HG03442 (cell line): ENCODE measurements around the gene CHMP3.
"Not testable (repeated sequence)": the region's sequence is repeated elsewhere in the genome, so short reads cannot be mapped to it uniquely, and the experiment has no call there.

Source experiments
- ATAC-seq: cut with Tn5 transposase; IDR thresholded peaks from one replicate; pipeline ENCODE4 v1.9.1; 2021; ENCODE audit warnings: mild to moderate bottlenecking, moderate library complexity; ENCODE audit not compliant: unreplicated experiment

Gene CHMP3

DNA sequence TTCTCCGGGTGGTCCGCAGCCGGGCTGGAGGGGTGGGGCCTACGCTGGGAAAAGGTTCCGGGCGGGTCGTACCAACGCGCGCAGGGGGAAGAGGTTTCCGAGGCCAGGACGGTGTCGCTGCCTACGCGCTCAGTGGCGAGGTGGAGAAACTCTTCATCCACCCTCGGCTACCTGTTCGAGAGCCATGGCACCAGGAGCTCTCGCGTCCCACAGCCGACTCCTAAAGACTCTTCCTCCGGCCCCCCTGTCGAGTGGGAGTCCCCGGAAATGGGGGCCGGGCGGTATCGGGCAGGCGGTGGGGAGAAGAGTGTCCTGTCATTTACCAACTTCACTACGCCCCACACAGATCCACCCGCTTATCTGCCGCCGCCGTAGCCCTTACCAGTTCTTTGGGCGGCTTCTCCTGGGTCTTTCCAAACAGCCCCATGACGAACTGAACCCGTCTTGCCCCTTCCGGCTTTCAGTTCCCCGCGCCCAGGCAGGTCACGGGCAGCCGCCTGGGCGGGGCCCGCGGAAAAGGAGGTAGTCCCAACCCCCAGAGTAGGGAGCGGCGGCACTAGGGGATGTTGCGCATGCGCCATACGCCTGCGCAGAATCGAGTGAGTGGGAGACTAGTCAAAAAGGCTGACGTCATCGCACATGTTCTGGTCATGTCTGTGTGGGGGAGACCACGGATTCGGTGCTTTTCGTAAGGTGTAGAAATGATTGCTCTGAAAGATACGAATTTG is at the start of gene CHMP3:
Gene CHMP3, minus strand, starts transcription at position 522 of the 728 bp plus-strand sequence. Its CDS starts 95 bp downstream, at position 427.
- ATAC-seq: peak; percentile 88

DNA sequence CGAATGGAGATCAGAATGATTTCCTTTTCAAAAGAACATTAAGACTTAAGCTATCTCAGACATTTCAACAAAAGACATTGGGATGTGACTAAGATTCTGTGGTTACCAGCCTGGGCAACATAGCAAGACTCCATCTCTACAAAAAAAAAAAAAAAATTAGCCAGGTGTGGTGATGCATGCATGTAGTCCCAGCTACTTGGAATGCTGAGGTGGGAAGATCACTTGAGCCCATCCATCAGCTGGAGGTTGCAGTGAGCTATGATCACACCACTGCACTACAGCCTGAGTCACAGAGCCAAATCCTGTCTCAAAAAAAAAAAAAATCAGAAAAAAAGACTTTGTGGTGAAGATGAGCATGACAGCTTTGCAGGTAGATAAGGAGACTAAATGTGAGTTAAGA is 47.6 kb upstream of the CHMP3 start:
- ATAC-seq: no peak

GRCh38 chr2:86608832-86609410 is 45.7 kb upstream of the CHMP3 start:
- ATAC-seq: no peak

DNA sequence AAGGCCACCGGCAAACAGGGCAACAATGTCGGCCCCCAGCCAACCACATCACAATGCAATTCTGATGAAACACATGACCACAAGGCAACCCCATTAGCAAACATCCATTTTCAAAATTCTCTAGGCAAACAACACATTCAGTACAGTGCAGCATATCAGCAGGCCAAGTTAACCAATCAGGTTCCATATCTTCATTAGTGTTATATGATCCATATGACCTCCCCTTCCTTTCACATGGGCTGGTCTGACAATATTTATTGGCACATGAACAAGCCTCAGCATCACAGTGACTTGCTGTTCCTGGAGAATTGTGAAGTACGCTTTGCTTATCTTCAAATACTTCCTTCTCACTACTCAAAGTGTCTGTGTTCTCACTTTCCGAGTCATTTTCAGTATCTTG is 40.7 kb upstream of the CHMP3 start:
- no peak for ATAC-seq

DNA sequence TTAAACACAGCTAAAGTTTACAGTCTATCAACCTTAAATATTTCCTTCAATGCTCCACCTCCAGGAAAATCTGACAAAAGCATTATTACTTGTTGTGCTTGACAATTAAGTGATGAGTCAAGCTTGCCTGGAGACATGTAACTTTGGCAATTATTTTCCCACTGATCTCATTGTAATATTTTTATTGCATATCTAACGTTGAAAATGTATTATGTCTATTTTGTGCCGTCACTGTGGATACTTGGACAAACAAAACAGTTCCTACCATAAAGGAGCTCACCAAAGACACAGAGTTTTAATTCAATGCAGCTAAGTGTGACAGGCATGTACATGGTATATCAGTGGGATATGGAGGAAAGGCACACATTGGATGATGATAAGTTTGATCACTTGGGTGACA is 35.7 kb upstream of the CHMP3 start:
- ATAC-seq: no peak

GRCh38 chr2:86596118-86596517 is 32.9 kb upstream of the CHMP3 start:
- no peak for ATAC-seq

DNA sequence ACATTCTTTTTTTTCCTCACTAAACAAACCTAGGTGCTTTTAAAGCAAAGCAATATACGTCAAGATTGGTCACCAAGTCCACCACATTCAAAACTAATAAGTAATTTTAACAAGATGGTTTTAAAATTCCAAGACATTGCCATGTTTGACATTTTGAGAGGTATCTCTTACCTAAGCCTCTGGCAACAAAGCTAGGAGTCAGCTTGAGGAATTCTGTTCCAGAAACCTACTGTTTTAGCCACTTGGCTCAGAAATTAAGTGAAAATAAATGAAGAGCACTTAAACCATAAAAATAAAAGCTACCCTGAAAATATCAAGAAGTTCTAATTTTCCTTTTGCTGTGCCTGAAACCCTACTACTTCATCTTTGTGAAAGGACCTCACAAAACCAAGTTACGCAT is 30.0 kb upstream of the CHMP3 start:
- ATAC-seq: no peak

- ATAC-seq: no peak
Measured at GRCh38 chr2:86592547-86593230, 29.4 kb upstream of the CHMP3 start.

DNA sequence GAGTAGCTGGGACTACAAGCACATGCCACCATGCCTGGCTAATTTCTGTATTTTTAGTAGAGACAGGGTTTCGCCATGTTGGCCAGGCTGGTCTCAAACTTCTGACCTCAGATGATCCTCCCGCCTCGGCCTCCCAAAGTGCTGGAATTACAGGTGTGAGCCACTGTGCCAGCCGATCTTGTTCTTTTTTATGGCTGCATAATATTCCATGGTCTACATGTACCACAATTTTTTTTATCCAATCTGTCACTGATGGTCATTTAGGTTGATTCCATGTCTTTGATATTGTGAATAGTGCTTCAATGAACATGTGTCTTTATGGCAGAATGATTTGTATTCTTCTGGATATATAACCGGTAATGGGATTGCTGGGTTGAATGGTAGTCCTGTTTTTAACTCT is 26.5 kb upstream of the CHMP3 start:
- ATAC-seq: not testable (repeated sequence)

DNA sequence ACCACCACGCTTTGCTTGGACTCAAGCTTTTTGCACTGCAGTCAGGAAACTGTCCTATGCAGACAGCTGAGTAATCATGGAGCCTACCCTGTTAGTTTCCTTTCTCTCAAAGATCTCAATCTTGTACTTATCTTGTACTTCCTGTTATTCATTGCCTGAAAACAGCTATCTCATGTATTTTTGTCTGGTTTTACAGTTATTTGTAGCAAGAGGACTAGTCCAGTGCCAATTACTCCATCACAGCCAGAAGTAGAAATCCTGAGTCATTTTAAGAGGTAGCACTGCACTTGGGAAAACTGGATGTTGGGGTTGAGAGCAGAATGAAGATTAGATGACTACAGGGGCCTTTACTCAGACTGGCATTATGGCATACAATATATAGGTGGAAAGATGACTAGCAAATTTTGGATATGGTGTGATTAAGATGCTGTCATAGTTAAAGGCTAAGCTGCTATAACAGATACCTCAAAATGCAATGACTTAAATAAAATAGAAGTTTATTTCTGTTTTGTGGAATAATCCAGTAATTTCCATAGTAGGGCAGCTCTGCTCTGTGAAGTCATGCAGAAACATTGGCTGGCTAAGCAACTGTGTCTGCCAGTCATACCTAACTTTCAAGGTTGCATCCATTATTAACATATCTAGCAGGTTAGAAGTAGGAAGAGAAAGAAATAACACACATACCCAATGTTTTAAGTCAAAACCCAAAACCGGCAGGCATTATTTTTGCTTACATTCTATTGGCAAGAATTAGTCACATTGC is 21.1 kb upstream of the CHMP3 start:
- ATAC-seq: no peak

GRCh38 chr2:86580560-86580959 is 17.3 kb upstream of the CHMP3 start:
- ATAC-seq: no peak

GRCh38 chr2:86577817-86578456 is 14.7 kb upstream of the CHMP3 start:
- ATAC-seq: no peak

DNA sequence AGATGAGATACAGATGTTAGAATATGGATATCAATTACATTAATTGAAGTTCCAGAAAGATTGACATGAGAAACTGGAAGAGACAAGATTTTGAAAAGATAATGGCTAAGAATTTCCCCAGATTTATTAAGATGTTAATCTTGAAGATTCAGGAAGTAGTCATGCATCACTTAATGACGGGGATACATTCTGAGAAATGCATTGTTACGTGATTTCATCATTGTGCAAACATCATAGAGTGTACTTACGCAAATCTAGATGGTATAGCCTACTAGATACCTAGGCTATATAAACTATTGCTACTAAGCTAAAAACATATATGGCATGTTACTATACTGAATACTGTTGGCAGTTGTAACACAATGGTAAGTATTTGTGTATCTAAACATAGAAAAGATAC is 6.8 kb upstream of the CHMP3 start:
- no peak for ATAC-seq

- ATAC-seq: no peak
Measured at GRCh38 chr2:86566821-86567190, 3.6 kb upstream of the CHMP3 start.

DNA sequence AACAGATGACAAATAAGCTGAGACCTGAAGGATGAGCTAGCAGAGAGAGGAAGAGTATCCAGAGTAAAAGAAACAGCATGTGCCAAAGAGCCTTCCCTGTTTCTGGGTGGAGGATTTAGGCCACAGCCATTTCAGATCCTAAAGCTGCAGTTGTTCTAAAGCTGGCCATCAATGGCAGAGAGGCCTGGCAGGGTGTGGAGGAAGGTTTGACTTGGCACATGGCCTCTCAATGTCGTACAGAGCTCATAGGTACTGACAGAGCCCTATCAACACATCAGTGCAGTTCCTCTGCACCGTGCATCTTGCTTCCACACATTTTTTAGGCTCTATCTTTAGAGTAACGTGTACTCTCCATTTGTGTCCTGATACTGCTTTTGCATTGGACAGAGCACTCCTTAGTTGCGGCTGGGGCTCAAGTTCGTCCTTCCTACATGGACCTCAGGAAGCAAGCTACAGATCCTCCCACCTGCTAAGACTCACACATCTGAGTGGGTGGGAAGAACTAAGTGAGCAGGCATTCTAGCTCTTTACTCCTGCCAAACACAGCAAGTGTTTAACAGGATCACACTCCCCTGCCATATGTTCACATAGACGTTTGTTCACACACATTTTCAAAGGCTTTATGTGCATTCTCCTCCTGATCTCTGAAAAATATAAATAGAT is 3.0 kb upstream of the CHMP3 start:
- ATAC-seq: no peak

DNA sequence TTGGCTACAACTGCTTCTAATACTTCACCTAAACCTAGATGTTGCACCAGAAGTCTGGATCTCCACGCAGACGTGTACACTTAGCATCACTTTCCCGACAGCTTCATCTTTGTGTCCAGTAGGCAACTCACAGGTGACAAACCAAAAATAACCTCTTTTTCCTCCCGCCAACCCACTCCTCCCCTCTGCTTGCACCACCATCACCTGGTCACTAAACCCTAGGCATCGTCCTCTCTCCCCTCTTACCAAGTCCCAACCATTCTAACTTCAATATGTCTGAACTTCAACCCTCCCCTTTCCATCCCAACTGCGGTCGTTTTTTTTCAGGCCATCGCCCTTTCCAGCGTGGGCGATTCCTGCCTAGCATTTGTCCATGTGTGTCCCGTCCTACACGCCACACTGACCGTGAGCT is 413 bp upstream of the CHMP3 start:
- ATAC-seq: no peak

- ATAC-seq: no peak
Measured at GRCh38 chr2:86562485-86562921, 740 bp downstream of the CHMP3 start.

GRCh38 chr2:86557836-86558235 is 5.4 kb downstream of the CHMP3 start:
- no peak for ATAC-seq

- ATAC-seq: no peak
Measured at GRCh38 chr2:86556508-86556907, 6.7 kb downstream of the CHMP3 start.

DNA sequence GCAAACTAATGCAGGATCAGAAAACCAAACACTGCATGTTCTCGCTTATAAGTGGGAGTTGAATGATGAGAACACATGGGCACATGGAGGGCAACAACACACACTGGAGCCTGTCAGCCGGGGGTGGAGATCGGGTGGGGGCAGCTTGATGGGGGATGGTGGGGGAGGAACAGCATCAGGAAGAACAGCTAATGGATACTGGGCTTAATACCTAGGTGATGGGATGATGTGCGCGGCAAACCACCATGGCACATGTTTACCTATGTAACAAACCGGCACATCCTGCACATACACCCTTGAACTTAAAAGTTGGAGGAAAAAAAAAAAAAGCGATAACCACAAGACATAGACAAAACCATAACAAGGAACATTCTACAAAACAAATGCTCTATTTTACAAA is 10.4 kb downstream of the CHMP3 start:
- no peak for ATAC-seq
